ENCODE results near the gene SYCP2. TPM values are rescaled to one million over a fixed set of nuclear protein-coding genes. Genes with fewer than 3 reads are reported as not detected.

The SYCP2 gene
- polyA plus RNA-seq, 1 donor (not counting 4 experiments of a cell fraction or from before 2014, with no cell fraction given) = 0.12 TPM

- dilution Hi-C loops (cut with MboI; ENCODE audit: extremely low pct_ligation_motif_present, low sequenced_read_pairs) = no loop called here
- Histone ChIP-seq H3K27me3 (ENCODE audit: control insufficient read depth, extremely low read depth, insufficient read depth, low read length) (peaks cover 4% of the 10 kb centered on the region), H3K4me1 (ENCODE audit: control insufficient read depth, extremely low read depth, insufficient read depth, low read length) (peaks cover 20% of the 10 kb centered on the region), H3K9me1 (ENCODE audit: control insufficient read depth, extremely low read depth, insufficient read depth, low read length) (no peaks in the 10 kb centered on the region), H4K20me1 (ENCODE audit: control insufficient read depth, extremely low read depth, insufficient read depth, low read length) (no peaks in the 10 kb centered on the region), H3K4me2 (ENCODE audit: control insufficient read depth, extremely low read depth, insufficient read depth, low read depth, low read length) (no peak overlapping the region), H3K27ac (ENCODE audit: control insufficient read depth, insufficient read depth, low read length) (no peak overlapping the region), H2AFZ (ENCODE audit: control insufficient read depth, low read length) (no peak overlapping the region), H3K36me3 (ENCODE audit: control insufficient read depth in 2 of 2, extremely low read depth in 1 of 2, insufficient read depth in 2 of 2, low read length in 2 of 2) (no peaks in the 10 kb centered on the region), H3K4me3 (ENCODE audit: control insufficient read depth in 2 of 3, extremely low read depth in 1 of 3, insufficient read depth in 2 of 3, low read depth in 1 of 3, low read length in 3 of 3) (no peak overlapping the region), H3K79me2 (ENCODE audit: control insufficient read depth, insufficient read depth, low read length) (no peaks in the 10 kb centered on the region), H3K9me3 (ENCODE audit: control insufficient read depth, low read depth, low read length) (no peaks in the 10 kb centered on the region), H3K9ac (ENCODE audit: control insufficient read depth, extremely low read depth, insufficient read depth, low read length) (no peak overlapping the region)
- FAIRE-seq = no peak
- no peak for DNase-seq (ENCODE audit: low read depth, low spot score)
- no peak for TF ChIP-seq EZH2 (IDR thresholded peaks at IDR 0.05; ENCODE audit: low read length)
- TF ChIP-seq, protein P1, sequence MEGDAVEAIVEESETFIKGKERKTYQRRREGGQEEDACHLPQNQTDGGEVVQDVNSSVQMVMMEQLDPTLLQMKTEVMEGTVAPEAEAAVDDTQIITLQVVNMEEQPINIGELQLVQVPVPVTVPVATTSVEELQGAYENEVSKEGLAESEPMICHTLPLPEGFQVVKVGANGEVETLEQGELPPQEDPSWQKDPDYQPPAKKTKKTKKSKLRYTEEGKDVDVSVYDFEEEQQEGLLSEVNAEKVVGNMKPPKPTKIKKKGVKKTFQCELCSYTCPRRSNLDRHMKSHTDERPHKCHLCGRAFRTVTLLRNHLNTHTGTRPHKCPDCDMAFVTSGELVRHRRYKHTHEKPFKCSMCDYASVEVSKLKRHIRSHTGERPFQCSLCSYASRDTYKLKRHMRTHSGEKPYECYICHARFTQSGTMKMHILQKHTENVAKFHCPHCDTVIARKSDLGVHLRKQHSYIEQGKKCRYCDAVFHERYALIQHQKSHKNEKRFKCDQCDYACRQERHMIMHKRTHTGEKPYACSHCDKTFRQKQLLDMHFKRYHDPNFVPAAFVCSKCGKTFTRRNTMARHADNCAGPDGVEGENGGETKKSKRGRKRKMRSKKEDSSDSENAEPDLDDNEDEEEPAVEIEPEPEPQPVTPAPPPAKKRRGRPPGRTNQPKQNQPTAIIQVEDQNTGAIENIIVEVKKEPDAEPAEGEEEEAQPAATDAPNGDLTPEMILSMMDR (optimal IDR thresholded peaks at IDR 0.05 in 1 of 3, IDR thresholded peaks at IDR 0.05 in 1 of 3, conservative IDR thresholded peaks at IDR 0.05 in 1 of 3; ENCODE audit: extremely low read depth in 1 of 3, insufficient read depth in 2 of 3, low read length in 3 of 3) = no peak
Measured at GRCh38 chr20:59823030-59823423, 110.4 kb downstream of the SYCP2 start.

GRCh38 chr20:59822291-59823029 lies 111.0 kb downstream of the SYCP2 start:
- FAIRE-seq (no peak), DNase-seq (ENCODE audit: low read depth, low spot score) (no peak)
- TF ChIP-seq, protein P1 (optimal IDR thresholded peaks at IDR 0.05 in 1 of 3, IDR thresholded peaks at IDR 0.05 in 1 of 3, conservative IDR thresholded peaks at IDR 0.05 in 1 of 3; ENCODE audit: extremely low read depth in 1 of 3, insufficient read depth in 2 of 3, low read length in 3 of 3) = no peak
- no peak for TF ChIP-seq EZH2 (IDR thresholded peaks at IDR 0.05; ENCODE audit: low read length)
- no peaks in the 10 kb centered on the region for H3K9me3 ChIP-seq (ENCODE audit: control insufficient read depth, low read depth, low read length)
- no peaks in the 10 kb centered on the region for H4K20me1 ChIP-seq (ENCODE audit: control insufficient read depth, extremely low read depth, insufficient read depth, low read length)
- H3K4me1 ChIP-seq (ENCODE audit: control insufficient read depth, extremely low read depth, insufficient read depth, low read length) = peaks cover 20% of the 10 kb centered on the region
- H3K36me3 ChIP-seq (ENCODE audit: control insufficient read depth in 2 of 2, extremely low read depth in 1 of 2, insufficient read depth in 2 of 2, low read length in 2 of 2) = no peaks in the 10 kb centered on the region
- H3K4me2 ChIP-seq (ENCODE audit: control insufficient read depth, extremely low read depth, insufficient read depth, low read depth, low read length) = no peak overlapping the region
- no peak overlapping the region for H3K4me3 ChIP-seq (ENCODE audit: control insufficient read depth in 2 of 3, extremely low read depth in 1 of 3, insufficient read depth in 2 of 3, low read depth in 1 of 3, low read length in 3 of 3)
- H3K9me1 ChIP-seq (ENCODE audit: control insufficient read depth, extremely low read depth, insufficient read depth, low read length) = no peaks in the 10 kb centered on the region
- H3K27ac ChIP-seq (ENCODE audit: control insufficient read depth, insufficient read depth, low read length) = no peak overlapping the region
- no peak overlapping the region for H2AFZ ChIP-seq (ENCODE audit: control insufficient read depth, low read length)
- no peaks in the 10 kb centered on the region for H3K79me2 ChIP-seq (ENCODE audit: control insufficient read depth, insufficient read depth, low read length)
- no peak overlapping the region for H3K9ac ChIP-seq (ENCODE audit: control insufficient read depth, extremely low read depth, insufficient read depth, low read length)
- H3K27me3 ChIP-seq (ENCODE audit: control insufficient read depth, extremely low read depth, insufficient read depth, low read length) = peaks cover 4% of the 10 kb centered on the region
- dilution Hi-C loops (cut with MboI; ENCODE audit: extremely low pct_ligation_motif_present, low sequenced_read_pairs) = no loop called here

All from keratinocyte (primary cell).